Activated gamma-delta T cell (primary cell): ENCODE results near the gene EHF.

Source experiments
- DNase-seq: peaks from one replicate; lab custom pipeline; 2025; lab: John Stamatoyannopoulos, UW

Gene EHF

DNA sequence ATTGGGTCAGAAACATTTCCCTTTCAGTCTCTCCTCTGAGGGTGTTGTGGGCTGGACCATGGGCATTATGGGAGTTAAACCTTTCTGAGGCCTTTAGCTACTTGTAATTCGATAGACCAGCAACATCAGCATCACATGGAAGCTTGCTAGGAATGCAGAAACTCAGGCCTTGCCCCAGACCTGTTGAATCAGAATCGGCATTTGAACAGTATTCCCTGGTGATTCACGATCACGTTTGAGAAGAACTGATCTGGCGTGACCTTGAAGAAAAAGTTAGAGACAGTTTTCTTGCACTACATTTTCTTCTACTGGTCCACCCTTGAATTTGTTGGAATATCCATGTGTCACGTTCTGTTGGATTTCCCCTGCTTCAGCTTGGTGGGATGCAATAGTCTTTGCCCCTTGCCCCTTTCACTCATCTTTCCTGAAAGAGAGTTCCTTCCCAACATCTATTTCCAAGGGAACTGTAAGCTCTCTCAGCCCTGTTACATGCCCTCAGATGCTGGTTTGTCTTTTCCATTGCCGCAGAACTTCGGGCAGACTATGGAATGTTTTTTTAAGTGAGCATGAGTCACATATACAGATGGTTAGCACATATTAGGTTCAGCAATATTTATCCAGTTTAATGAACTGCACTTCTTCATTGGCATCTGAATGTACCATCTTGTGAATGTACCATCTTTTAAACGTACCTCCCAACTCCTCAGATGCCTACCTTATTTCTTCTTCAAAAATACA lies 23.9 kb downstream of the EHF start:
- no peak for DNase-seq

- DNase-seq = no peak
Measured at GRCh38 chr11:34646431-34646830, 25.5 kb downstream of the EHF start.

DNA sequence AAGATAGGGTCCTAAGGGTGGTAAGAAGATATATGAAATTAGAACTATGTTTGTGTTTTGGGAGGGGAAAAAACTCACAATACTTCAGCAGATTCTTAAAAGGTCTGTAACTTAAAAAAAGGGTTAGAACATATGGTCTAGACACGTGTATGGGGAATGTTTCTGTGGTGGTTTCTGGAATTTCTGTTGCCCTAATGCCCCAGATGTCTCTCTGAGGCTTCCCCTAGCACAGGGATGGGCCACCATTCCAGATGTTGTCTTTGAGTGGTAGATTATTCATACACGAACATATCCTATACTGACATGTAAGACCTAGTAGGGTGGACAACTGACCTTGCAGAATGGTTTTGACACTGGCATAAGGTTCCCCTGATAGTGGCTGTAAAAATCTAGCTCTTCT lies 26.2 kb downstream of the EHF start:
- DNase-seq = no peak

DNA sequence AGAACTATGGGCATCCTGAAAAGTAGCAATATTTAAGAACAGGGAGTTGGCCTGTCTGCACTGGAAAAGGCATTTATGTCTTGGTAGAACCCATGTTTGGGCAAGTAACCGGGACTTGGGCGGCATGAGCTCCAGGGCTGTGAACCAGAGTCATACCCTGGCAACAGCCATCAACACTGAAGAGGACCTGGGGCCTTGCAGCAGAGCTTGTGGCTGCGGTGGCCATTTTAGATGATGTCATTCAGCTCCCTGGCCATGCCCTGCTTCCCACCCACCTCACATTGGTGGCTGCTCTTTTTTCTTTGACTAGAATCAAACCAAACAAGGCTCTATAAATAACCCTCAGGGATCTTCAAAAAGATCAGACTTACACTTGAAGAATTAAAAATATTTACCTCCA lies 26.6 kb downstream of the EHF start:
- DNase-seq = no peak

- DNase-seq = no peak
Measured at GRCh38 chr11:34648036-34648435, 27.1 kb downstream of the EHF start.

DNA sequence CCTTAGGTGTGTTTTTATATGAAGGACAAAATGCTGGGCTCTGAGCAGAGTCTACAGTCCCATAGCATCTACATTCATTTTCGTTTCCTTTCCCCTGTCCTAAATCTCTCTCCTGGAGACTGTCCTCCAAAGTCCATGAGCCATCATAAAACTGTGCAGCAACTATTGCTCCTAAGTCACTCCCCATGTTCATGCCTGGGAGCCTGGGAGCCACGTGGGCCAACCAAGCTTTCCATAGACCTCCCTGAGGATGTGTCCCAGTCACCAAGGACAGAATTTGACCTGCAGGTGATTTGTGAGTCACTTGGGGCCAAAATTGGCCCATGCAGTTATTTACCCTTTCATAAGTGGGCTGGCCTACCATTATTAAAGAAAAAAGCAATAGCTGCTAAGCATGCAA lies 28.7 kb downstream of the EHF start:
- DNase-seq = no peak

- no peak for DNase-seq
Measured at GRCh38 chr11:34650528-34650927, 29.6 kb downstream of the EHF start.

- no peak for DNase-seq
Measured at GRCh38 chr11:34651551-34651950, 30.7 kb downstream of the EHF start.

GRCh38 chr11:34652191-34652973 lies 31.5 kb downstream of the EHF start:
- no peak for DNase-seq

- no peak for DNase-seq
Measured at GRCh38 chr11:34653031-34653430, 32.1 kb downstream of the EHF start.

DNA sequence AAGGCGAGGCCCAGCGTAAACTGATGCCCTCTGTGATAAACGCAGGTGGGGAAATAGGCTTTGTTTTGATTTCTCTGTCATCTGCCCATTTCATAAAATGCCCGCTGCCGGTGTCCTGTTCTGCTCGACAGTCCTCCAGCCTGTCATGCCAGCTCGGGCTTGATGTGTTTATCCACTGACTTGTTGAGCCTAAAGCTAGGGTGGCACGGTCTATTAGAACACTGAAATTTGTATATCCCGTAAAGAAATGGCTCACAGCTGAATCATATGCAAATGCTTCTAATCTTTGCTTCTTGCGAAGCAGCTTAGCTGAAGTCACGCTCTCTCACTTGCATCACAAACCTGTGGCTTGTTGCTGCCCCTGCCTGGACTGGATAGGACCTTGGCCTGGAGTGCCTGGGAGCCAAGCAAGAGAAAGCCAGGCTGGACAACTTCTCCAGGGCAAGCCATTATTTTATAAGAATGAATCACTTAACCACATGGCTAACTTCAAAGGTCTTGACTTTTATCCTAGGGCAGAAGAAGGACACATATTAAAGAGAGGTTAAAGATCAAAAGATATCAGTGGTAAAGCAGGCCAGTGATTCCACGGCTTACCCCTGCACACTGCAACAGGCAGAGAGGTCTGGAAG lies 33.1 kb downstream of the EHF start:
- DNase-seq = no peak

- no peak for DNase-seq
Measured at GRCh38 chr11:34654483-34655334, 33.8 kb downstream of the EHF start.

DNA sequence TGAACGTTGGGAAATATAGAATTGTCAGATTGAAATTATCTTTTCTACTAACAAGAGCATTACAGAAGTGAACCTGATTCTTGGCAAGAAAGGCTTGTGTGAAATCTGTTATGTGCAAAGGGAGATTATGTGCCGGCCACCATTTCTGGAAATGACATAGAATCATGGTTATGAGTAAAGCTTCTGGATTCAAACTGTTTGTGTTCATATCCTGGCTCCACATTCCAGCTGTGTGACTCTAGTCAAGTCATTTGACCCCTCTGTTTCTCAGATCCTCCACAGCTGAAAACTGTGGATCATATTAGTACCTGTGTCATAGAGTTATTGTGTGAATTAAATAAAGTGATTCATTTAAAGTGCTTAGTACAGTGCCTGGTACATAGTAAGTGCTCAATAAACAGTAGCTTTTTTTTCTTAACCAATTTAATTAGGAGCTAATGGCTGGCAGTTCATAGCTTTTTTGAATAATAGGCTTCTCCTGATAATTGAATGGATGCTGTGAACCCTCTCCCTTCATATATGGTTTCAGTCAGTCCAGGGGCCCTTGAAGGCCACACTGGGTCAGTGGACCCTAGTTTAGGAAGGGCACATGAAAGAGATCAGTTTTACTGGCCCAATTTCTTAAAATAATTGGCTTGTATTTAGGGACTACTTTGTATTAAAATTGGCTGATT lies 34.6 kb downstream of the EHF start:
- DNase-seq = no peak

DNA sequence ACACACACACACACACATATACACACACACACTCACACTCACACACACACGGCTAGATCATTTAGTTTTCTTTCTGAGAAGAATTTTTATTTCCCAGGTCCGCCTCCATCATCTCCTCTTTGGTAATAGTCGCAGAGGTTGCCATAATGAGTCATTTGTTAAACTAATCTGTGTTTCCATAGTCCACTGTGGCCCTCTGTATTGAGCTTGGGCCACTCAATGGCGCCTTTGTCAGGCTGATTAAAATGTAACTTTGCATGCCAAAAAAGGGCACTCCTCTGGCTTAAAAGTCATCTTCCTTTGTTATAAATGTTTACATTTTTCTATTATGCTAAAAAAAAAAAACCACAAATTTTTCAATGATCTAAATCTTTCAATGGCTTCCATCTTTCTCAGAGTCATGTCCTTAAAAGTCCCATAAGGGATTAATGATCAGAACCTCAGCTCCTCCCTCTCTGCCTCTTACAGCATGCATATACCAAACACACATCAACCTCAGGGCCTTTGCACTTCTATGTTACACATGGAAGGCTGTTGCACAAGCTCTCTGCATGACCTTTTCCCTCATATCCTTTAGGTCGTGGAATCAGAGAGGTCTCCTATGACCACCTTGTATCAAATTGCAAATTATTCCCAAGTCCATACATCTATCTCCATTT lies 35.3 kb downstream of the EHF start:
- DNase-seq = no peak

DNA sequence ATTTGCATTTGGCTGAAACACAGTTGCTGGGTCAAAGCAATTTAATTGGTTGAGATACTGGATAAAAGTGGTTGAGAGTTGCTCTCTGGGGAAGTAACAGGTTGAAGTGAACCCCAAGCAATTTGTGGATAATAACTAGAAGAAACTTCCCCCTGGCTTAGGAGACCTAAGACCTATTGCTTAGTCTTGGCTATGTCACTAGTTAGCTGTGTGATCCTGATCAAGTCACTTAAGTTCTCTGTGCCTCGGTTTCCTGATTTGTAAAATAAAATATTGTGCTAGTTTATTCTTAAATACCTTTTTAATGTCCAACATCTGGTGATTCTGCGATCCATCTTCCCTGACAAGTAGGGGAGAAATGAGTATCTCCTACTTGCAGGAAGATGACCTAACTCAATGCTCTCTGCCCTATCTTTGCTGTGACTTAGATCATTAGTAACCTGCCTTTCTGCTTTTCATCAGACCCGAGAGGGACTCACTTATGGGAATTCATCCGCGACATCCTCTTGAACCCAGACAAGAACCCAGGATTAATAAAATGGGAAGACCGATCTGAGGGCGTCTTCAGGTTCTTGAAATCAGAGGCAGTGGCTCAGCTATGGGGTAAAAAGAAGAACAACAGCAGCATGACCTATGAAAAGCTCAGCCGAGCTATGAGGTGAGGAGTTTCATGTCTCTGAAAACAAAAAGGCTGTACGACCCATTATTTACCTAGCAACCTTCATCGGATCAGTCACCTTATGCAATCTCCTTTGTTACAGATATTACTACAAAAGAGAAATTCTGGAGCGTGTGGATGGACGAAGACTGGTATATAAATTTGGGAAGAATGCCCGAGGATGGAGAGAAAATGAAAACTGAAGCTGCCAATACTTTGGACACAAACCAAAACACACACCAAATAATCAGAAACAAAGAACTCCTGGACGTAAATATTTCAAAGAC lies 37.5 kb downstream of the EHF start:
- no peak for DNase-seq

- no peak for DNase-seq
Measured at GRCh38 chr11:34659096-34659733, 38.3 kb downstream of the EHF start.

GRCh38 chr11:34665077-34665835 lies 44.4 kb downstream of the EHF start:
- no peak for DNase-seq

- no peak for DNase-seq
Measured at GRCh38 chr11:34667810-34668582, 47.1 kb downstream of the EHF start.
